ENCODE data around the gene SYMPK.
A peak's percentile ranks its signal among the peaks of the same experiment; 100 is the strongest.

SYMPK gene

GRCh38 chr19:45785781-45786532 lies 77.0 kb downstream of the SYMPK start:
- Mint-ChIP-seq H3K4me1 (ENCODE audit: low read depth) (peaks cover 4% of the 10 kb centered on the region), H3K27ac (no peak overlapping the region), H3K36me3 (ENCODE audit: low read depth) (peaks cover 27% of the 10 kb centered on the region), H3K4me3 (no peak overlapping the region), H3K9me3 (no peaks in the 10 kb centered on the region), H3K27me3 (ENCODE audit: low read depth) (peaks cover 24% of the 10 kb centered on the region)
- DNase-seq (ENCODE audit: low spot score) = no peak

- Mint-ChIP-seq H3K4me1 (ENCODE audit: low read depth) (peaks cover 1% of the 10 kb centered on the region), H3K27me3 (ENCODE audit: low read depth) (peaks cover 25% of the 10 kb centered on the region), H3K27ac (no peak overlapping the region), H3K9me3 (no peaks in the 10 kb centered on the region), H3K36me3 (ENCODE audit: low read depth) (peaks cover 24% of the 10 kb centered on the region), H3K4me3 (no peak overlapping the region)
- no peak for DNase-seq (ENCODE audit: low spot score)
These were observed 77.8 kb downstream of the SYMPK start for GRCh38 chr19:45785097-45785496.

GRCh38 chr19:45784096-45784495 lies 78.9 kb downstream of the SYMPK start:
- H3K27me3 Mint-ChIP-seq (ENCODE audit: low read depth) = peaks cover 21% of the 10 kb centered on the region

GRCh38 chr19:45782820-45783785 lies 79.8 kb downstream of the SYMPK start:
- no peak overlapping the region for H3K4me3 Mint-ChIP-seq
- H3K36me3 Mint-ChIP-seq (ENCODE audit: low read depth) = peaks cover 6% of the 10 kb centered on the region
- H3K9me3 Mint-ChIP-seq = no peaks in the 10 kb centered on the region
- no peak for DNase-seq (ENCODE audit: low spot score)
- H3K27ac Mint-ChIP-seq = no peak overlapping the region
- H3K4me1 Mint-ChIP-seq (ENCODE audit: low read depth) = peaks cover 17% of the 10 kb centered on the region
- H3K27me3 Mint-ChIP-seq (ENCODE audit: low read depth) = peaks cover 13% of the 10 kb centered on the region

More at GRCh38 chr19:45784096-45784495, 78.9 kb downstream of the SYMPK start:
- H3K9me3 Mint-ChIP-seq = no peaks in the 10 kb centered on the region
- no peak overlapping the region for H3K4me3 Mint-ChIP-seq
- H3K36me3 Mint-ChIP-seq (ENCODE audit: low read depth) = peaks cover 16% of the 10 kb centered on the region
- H3K4me1 Mint-ChIP-seq (ENCODE audit: low read depth) = peaks cover 10% of the 10 kb centered on the region
- H3K27ac Mint-ChIP-seq = no peak overlapping the region
- DNase-seq (ENCODE audit: low spot score) = no peak

- no peak within 1 kb of the TSS for H3K4me3 Mint-ChIP-seq
- H3K27ac Mint-ChIP-seq = no peak within 1 kb of the TSS
- no peaks in the 10 kb centered on the region for H3K36me3 Mint-ChIP-seq (ENCODE audit: low read depth)
- H3K9me3 Mint-ChIP-seq = no peaks in the 10 kb centered on the region
- DNase-seq (ENCODE audit: low spot score) = no peak
- peaks cover 17% of the 10 kb centered on the region for H3K4me1 Mint-ChIP-seq (ENCODE audit: low read depth)
- H3K27me3 Mint-ChIP-seq (ENCODE audit: low read depth) = peaks cover 7% of the 10 kb centered on the region
These were observed 80.7 kb downstream of the SYMPK start, which contains the start of gene DMPK for GRCh38 chr19:45782162-45782691. TSS of gene DMPK (minus strand) at chr19:45782490. CDS start at chr19:45782352, 138 bp downstream.

GRCh38 chr19:45781214-45782161 lies 81.5 kb downstream of the SYMPK start:
- Mint-ChIP-seq H3K4me1 (ENCODE audit: low read depth) (peaks cover 17% of the 10 kb centered on the region), H3K36me3 (ENCODE audit: low read depth) (no peaks in the 10 kb centered on the region), H3K4me3 (no peak overlapping the region), H3K9me3 (no peaks in the 10 kb centered on the region), H3K27ac (no peak overlapping the region), H3K27me3 (ENCODE audit: low read depth) (peaks cover 10% of the 10 kb centered on the region)
- DNase-seq (ENCODE audit: low spot score) = no peak

- Mint-ChIP-seq H3K9me3 (no peaks in the 10 kb centered on the region), H3K4me1 (ENCODE audit: low read depth) (peaks cover 17% of the 10 kb centered on the region), H3K36me3 (ENCODE audit: low read depth) (no peaks in the 10 kb centered on the region), H3K27ac (no peak overlapping the region), H3K27me3 (ENCODE audit: low read depth) (peaks cover 10% of the 10 kb centered on the region), H3K4me3 (no peak overlapping the region)
- DNase-seq (ENCODE audit: low spot score) = no peak
These were observed 82.3 kb downstream of the SYMPK start for GRCh38 chr19:45780448-45781213.

- Mint-ChIP-seq H3K4me1 (ENCODE audit: low read depth) (peaks cover 17% of the 10 kb centered on the region), H3K27ac (no peak overlapping the region)
These were observed 82.8 kb downstream of the SYMPK start for GRCh38 chr19:45780146-45780447.

GRCh38 chr19:45779231-45780145 lies 83.5 kb downstream of the SYMPK start:
- H3K27ac Mint-ChIP-seq = peak overlapping the region; percentile 11
- H3K9me3 Mint-ChIP-seq = no peaks in the 10 kb centered on the region
- peak overlapping the region; percentile 78 for H3K4me3 Mint-ChIP-seq
- DNase-seq (ENCODE audit: low spot score) = peak; percentile 84
- peaks cover 17% of the 10 kb centered on the region for H3K4me1 Mint-ChIP-seq (ENCODE audit: low read depth)
- H3K27me3 Mint-ChIP-seq (ENCODE audit: low read depth) = peaks cover 10% of the 10 kb centered on the region
- no peaks in the 10 kb centered on the region for H3K36me3 Mint-ChIP-seq (ENCODE audit: low read depth)

More at GRCh38 chr19:45780146-45780447, 82.8 kb downstream of the SYMPK start:
- Mint-ChIP-seq H3K27me3 (ENCODE audit: low read depth) (peaks cover 10% of the 10 kb centered on the region), H3K36me3 (ENCODE audit: low read depth) (no peaks in the 10 kb centered on the region), H3K4me3 (no peak overlapping the region), H3K9me3 (no peaks in the 10 kb centered on the region)
- no peak for DNase-seq (ENCODE audit: low spot score)

- Mint-ChIP-seq H3K36me3 (ENCODE audit: low read depth) (no peaks in the 10 kb centered on the region), H3K4me1 (ENCODE audit: low read depth) (peaks cover 17% of the 10 kb centered on the region), H3K4me3 (peak overlapping the region; percentile 78), H3K27me3 (ENCODE audit: low read depth) (peaks cover 10% of the 10 kb centered on the region), H3K27ac (no peak overlapping the region), H3K9me3 (no peaks in the 10 kb centered on the region)
- no peak for DNase-seq (ENCODE audit: low spot score)
These were observed 84.8 kb downstream of the SYMPK start for GRCh38 chr19:45778010-45778661.

- Mint-ChIP-seq H3K27ac (no peak overlapping the region), H3K27me3 (ENCODE audit: low read depth) (peaks cover 10% of the 10 kb centered on the region), H3K36me3 (ENCODE audit: low read depth) (no peaks in the 10 kb centered on the region), H3K9me3 (no peaks in the 10 kb centered on the region), H3K4me3 (no peak overlapping the region), H3K4me1 (ENCODE audit: low read depth) (peaks cover 17% of the 10 kb centered on the region)
- DNase-seq (ENCODE audit: low spot score) = no peak
These were observed 85.5 kb downstream of the SYMPK start for GRCh38 chr19:45777395-45777961.

Measured in T-helper 2 cell treated with Interferon-gamma antibody and Interleukin-4, amounts not matched to agents 5 μg/mL and 100 μg/mL, for 36 hours (primary cell).